Measurements from ENCODE around the gene CFAP141.

CFAP141 gene

DNA sequence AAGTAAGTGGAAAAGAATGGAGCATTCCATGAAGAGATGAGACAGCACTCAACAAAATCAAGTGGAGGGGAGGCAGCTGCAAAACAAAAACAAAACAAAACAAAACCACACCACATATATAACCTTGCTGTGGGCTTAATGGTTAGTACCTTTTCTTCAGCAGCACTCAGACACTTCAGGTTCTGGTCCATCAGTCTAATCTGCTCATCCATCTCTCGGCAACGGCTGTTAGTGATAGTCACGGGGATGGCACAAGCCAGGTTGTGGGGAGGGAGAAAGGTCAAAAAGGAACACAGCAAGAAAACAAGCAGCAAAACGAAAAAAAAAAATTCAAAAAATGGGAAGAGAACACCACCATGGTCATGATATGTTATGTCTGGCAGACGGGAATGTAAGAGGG is 34.3 kb downstream of the CFAP141 start:
- no peak for DNase-seq (ENCODE audit: low read depth in 2 of 2)

DNA sequence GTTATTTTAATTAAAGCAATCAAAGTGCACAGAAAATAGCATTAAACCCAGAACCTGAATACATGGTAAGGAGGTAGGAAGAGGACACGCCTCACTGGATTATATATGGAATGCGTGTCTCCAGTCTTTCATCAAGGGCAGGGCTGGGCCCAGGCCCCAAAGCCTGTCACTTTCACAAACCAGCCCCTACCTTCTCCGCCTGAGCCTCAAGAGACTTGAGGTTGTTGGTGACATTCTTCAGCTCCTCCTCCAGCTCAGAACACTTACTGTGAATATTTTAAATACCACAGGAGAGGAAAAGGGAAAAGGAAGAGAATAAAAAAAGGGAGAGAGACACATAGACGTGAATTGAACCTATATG is 34.9 kb downstream of the CFAP141 start:
- DNase-seq (ENCODE audit: low read depth in 2 of 2) = no peak

GRCh38 chr1:154170547-154171222 is 35.4 kb downstream of the CFAP141 start:
- DNase-seq (ENCODE audit: low read depth in 2 of 2) = peak; percentile 37 to 42

DNA sequence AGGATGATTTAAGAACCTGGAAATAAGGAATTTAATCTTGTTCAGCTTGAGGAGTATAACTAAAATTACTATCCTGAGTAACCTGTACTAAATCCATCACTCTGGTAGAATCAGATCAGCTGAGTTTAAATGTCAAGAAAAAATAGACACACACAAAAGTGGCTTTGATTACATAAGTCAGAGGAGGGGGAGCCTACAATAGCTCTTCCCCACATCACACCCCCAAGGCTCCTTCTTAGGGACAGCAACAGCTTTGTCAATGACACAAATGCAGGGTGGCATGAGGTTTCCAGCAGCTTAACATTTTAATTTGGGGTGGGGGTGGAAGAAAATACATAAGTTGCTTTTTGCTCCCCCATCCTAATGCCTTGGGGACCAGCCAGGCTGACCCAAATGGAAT is 38.7 kb downstream of the CFAP141 start:
- no peak for DNase-seq (ENCODE audit: low read depth in 2 of 2)

- no peak for DNase-seq (ENCODE audit: low read depth in 2 of 2)
Observed at GRCh38 chr1:154166207-154166606, 39.9 kb downstream of the CFAP141 start.

- DNase-seq (ENCODE audit: low read depth in 2 of 2) = no peak
Observed at GRCh38 chr1:154159554-154159953, 46.6 kb downstream of the CFAP141 start.

DNA sequence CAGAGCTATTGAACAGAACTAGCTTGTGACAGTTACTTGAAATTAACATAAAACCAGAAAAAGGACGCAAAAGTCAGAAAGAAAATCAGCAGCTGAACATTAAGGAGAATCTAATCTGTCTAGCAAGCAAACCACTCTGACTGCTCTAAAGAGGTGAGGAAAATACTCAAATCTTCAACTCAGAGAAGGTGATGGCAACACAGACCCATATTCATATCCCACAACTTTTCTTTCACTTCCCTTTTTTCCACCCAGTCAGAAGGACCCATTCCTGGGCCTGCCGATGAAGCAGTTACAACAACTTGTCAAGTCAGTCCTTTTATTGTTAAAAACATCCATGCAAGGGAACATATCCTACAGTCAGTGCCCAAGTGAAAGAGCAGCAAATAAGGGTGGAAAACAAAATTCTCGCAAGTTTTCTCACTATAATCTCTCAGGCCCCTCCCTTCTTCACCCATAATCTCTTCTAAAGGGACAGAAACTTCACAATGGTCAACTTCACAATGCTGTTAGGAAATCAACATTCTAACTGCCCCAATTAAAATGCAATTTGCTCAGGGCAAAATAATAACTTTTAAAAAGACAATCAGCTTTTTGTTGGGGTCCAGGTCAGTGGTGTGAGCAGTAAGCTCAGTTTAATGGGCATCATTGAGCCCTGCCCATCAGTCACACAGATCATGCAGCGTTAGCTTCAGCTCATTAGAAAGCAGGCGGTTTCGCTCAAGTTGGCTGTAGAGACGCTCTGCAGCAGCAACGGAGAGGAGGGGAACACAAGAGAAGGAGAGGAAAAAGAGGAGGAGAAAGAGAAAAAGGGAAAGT is 47.6 kb downstream of the CFAP141 start:
- no peak for DNase-seq (ENCODE audit: low read depth in 2 of 2)

DNA sequence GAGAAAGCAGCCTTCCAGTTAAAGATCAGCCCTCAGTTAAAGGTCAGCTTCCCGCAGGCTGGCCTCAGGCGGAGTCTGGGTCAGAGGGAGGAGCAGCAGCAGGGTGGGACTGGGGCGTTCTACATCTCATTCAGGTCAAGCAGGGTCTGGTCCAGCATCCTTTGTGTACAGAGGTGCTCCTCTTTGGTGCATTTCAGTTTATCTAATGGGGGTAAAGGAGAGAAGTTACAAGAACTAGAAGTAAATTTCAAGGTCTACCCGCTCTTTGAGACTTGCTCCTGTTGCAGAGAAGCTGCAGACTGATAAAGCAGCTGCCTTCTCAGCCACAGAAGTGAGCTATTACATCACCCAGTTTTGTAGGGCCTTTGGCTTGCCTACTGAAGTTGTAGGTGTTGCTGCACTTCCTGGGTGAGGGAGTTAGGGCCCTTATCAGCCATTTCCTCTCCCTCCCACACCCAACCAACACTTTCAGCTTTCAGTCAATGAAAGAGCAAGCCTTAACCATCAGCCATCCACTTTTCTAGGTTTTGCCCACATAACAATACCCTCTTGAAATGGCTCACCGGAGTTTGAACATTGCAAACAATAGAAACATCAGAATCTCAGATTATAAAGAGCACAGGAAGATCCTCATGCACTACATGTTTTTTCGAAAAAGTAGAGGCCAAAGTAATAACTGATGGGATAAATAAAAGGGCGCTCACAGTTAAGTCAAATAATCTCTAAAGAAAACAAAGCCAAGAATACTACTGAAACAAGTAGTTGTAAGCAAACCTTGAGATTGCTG is 48.4 kb downstream of the CFAP141 start:
- peak; percentile 61 to 64 for DNase-seq (ENCODE audit: low read depth in 2 of 2)

DNA sequence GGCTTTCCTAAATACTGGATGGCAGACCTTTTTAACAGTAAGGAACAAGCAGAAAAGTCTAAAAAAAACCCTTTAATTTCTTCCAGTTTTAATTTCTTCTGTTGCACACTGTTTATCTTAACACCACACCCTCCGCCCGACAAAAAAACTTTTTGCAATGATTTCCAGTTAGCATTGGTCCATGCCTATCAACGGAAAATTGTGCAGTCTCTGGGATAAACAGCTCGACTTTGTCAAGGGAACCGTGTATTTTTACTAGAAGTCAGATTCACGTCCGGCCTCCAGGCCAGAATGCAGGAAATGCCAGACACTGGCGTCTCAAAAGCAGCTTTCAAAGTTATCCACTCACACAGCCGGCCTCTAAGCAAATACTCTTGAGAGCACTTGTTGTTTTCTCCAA is 50.9 kb downstream of the CFAP141 start:
- DNase-seq (ENCODE audit: low read depth in 2 of 2) = no peak

DNA sequence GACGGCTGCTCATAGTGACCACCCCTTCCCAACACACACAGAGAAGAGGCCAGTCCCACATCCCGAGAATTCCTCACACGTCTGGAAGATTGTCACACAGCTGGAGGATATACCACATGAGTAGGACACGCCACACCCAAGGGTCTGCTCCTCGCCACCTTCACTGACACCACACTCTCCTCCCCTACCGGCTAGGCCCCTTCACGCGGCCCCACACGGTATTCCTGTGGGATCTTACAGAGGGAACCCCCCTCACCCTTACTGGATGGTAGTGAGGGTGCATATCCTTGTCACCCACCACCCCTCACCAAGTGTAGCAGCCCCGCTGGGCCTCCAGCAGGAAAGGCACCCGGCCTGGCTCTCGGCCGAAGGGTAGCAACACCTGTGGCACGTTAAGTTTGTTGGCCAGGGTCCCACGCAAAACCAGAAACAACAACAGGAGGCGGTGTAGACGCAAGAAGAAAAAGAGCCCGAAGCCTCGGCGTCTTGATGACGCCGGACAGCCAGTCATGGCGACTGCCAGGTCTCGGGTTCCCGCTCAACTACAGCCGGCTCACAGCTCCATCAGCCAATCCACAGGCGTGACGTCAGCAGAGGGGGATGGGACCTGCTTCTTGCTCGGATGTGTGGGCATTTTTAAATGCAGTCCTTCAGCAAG is 51.5 kb downstream of the CFAP141 start, which contains the start of gene NUP210L:
Gene NUP210L, minus strand, starts transcription at position 540 of the 658 bp plus-strand sequence.
- DNase-seq (ENCODE audit: low read depth in 2 of 2) = no peak

GRCh38 chr1:154154053-154154452 is 52.1 kb downstream of the CFAP141 start:
- no peak for DNase-seq (ENCODE audit: low read depth in 2 of 2)

- no peak for DNase-seq (ENCODE audit: low read depth in 2 of 2)
Observed at GRCh38 chr1:154151311-154151710, 54.8 kb downstream of the CFAP141 start.

Data from stimulated activated CD8-positive, alpha-beta memory T cell treated with anti-CD3 and anti-CD28 coated beads, Interleukin-15, amount 100 ng/mL, for 48 hours (primary cell).